GM19463 (cell line): ENCODE results near the gene ANKRD18A.
"Not testable (repeated sequence)": the region's sequence is repeated elsewhere in the genome, so short reads cannot be mapped to it uniquely, and the experiment has no call there.

Experiments
- ATAC-seq: cut with Tn5 transposase; IDR thresholded peaks from one replicate; pipeline ENCODE4 v1.9.1; 2021; ENCODE audit warnings: mild to moderate bottlenecking, moderate library complexity; ENCODE audit not compliant: unreplicated experiment

Gene ANKRD18A

DNA sequence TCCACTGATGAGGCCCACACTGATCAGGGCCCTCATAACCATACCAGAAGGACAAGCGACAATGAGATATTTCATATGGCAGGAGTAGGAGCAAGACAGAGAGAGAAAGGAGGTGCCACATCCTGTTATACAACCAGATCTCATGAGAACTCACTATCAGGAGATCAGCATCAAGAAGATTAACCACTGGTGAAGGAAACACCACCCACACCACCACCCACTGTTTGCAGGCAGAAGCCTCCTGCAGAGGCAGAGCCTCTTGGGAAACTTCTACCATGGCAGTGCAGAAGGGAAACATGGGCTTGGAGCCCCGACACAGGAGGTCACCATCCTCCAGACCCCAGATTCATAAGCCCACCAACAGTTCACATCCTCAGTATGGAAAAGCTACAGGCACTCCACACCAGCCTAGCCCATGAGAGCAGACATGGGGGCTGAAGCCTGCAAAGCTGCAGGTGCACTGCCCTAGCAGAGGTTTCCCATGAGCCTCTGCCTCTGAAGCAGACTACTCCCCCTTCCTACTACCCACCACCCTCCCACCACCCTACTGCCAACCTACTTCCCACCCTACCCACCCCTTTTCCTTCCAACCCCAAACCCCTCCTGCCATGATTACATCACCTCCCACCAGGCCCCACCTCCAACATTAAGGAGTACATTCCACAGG, 73.8 kb downstream of the ANKRD18A start:
- not testable (repeated sequence) for ATAC-seq

DNA sequence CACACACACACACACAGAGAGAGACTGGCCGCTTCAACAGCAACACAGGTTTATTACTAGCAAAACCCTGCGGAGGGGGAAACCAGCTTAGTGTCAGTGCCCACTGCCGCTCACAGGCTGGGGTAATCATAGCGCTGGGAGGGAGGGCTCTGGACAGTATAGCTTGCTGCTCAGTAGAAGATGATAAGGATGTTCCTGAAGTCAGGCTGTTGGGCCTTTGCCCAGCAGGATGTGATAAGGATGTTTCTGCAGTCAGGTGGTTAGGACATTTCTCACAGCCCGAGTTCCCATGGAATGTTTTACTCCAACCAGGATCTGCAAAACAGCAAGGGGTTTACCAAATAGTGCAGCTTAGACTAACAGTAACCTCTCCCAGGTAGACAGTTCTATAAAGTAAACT, 79.9 kb downstream of the ANKRD18A start:
- ATAC-seq, result not testable (repeated sequence)

DNA sequence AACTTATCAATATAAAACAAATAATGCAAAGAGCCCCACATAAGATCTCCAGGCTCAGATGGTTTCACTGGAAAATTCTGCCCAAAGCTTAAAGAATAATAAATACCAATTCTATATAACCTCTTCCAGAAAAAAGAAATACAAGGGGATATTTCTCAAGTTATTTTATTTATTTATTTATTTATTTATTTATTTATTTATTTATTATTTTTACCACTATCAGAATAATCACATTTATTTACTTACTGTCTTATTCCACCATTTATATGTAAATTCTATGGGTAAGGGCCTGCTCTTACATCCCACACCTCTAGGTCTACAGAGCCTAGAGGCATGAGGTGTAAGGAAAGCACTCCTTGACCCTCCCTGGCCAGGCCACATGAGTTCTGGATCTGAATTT, 91.1 kb downstream of the ANKRD18A start:
- ATAC-seq, result no peak

DNA sequence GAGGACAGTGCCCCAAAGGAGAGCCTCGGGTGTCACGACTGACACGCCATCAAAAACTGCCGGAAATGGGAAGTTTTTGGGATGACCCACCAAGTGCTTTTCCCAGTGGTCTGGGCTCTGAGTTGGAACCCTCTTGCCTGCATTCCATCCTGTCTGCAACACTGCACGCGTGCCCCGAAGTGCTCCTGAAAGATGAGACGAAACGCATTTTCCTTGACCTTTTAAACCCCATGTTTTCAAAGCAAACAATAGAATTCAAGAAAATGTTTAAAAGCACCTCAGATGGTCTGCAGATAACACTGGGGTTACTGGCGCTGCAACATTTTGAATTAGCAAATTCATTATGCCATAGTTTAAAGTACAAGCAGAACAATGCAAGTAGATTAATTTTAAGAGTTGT, 92.9 kb downstream of the ANKRD18A start:
- no peak for ATAC-seq

DNA sequence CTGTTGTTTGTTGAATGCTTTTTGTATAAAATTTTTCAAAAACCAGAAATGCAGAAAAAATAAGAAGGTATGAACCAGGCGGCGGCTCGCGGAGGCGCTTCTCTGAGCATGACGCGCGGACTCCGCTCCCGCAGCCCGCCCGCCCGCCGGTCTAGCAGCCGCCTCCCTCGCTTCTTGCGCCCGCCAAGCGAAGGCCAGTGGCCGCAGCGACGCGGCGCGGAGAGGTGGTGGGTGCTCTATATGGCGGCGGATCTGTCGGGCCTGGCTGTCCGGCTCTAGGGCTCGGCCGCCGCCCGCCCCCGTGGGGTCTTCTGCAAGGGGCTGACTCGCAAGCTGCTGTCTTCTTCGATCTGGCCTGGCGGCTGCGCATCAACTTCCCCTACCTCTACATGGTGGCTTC, 93.8 kb downstream of the ANKRD18A start:
- no peak for ATAC-seq

DNA sequence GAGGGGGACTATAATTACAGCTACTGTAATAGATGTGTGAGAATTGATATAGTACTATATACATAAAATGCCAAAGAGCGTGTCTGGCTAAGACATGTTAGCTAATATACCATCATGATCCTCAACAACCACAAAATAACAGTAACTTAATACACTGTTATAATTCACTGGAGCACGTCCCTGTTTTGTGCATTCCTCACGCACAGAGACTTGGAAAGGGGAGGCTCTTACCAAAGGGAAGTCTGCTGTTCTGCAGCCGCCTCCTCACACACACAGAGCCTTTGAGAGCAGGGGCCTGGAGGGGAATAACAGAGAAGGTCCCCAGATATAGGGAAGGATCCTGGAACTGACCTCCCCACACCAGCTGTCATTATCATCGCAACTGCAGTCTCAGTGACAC, 97.3 kb downstream of the ANKRD18A start:
- ATAC-seq, result no peak

DNA sequence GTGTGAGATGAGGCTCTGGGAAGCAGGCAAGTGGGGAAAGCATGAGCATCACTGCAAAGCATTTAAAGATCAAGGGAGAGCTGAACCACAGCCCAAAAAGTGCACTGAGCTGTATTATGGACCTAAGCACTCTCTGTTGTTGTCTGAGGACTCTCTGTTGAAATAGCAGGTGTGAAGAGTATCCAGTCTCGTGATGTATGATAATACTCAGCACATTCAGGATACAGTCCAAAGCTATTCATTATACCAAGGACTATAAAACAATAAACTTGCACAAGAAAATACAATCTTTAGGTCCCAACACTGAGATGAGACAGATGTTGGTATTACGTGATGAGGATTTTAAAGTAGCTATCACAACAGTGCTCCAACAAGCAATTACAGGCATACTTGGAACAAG, 98.6 kb downstream of the ANKRD18A start:
- no peak for ATAC-seq
